Stimulated activated naive B cell treated with anti-CD40 and anti-IgM and Interleukin-4, amounts not matched to agents 10 μg/mL and 1 μg/mL and 100 μg/mL, for 72 hours (primary cell): ENCODE measurements around the gene PRDX2.
"Not testable (repeated sequence)": the region's sequence is repeated elsewhere in the genome, so short reads cannot be mapped to it uniquely, and the experiment has no call there.

Experiments
- ATAC-seq, 2 donors: fragments of 150-1000 bp; cut with Tn5 transposase; replicated peaks; 2 replicates each; pipeline ENCODE4 v1.10.0; 2021; ENCODE audit warnings: moderate library complexity in 1 of 2
- DNase-seq: peaks from one replicate; pipeline ENCODE4 v3.0.0; 2021
- H3K27ac Mint-ChIP-seq: one replicate; pipeline ENCODE4 v1.8.0; 2022; ENCODE audit warnings: mild to moderate bottlenecking, mixed read lengths
- H3K27me3 Mint-ChIP-seq, 2 donors: one replicate each; pipeline ENCODE4 v1.8.0; 2022; ENCODE audit warnings: mixed read lengths in 2 of 2
- H3K36me3 Mint-ChIP-seq, 2 donors: one replicate each; pipeline ENCODE4 v1.8.0; 2022; ENCODE audit warnings: mixed read lengths in 2 of 2, mild to moderate bottlenecking in 1 of 2
- H3K4me1 Mint-ChIP-seq, 2 donors: one replicate each; pipeline ENCODE4 v1.8.0; 2022; ENCODE audit warnings: mixed read lengths in 2 of 2, mild to moderate bottlenecking in 1 of 2
- H3K4me3 Mint-ChIP-seq, 2 donors: one replicate each; pipeline ENCODE4 v1.8.0; 2022; ENCODE audit warnings: mild to moderate bottlenecking in 2 of 2, mixed read lengths in 2 of 2, moderate library complexity in 1 of 2
- H3K9me3 Mint-ChIP-seq, 2 donors: one replicate each; pipeline ENCODE4 v1.8.0; 2022; ENCODE audit warnings: mixed read lengths in 2 of 2, mild to moderate bottlenecking in 1 of 2

Gene PRDX2

DNA sequence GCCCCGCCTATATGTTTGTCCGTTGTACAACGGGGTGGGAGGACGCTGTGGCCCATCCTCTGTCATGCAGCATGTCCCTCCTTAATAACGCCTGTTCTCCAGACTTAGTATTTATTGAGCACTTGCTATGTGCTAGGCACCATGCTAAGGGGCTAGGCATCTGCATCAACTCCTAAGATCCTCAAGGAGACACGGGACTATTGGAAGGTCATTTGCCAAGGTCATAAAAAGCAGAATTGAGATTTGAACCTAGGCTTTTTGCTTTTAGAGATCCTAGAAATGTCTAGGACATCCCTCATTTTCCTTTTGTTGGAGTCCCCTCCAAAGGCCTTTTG lies 34.9 kb upstream of the PRDX2 start:
- H3K9me3 Mint-ChIP-seq: peaks cover 0 to 2% of the 10 kb centered on the region in 2 donors
- ATAC-seq: no peak
- H3K27me3 Mint-ChIP-seq: peaks cover 77 to 95% of the 10 kb centered on the region in 2 donors
- H3K36me3 Mint-ChIP-seq: peaks cover 0 to 3% of the 10 kb centered on the region in 2 donors
- no peak overlapping the region for H3K4me3 Mint-ChIP-seq
- peaks cover 39 to 79% of the 10 kb centered on the region in 2 donors for H3K4me1 Mint-ChIP-seq
- no peak overlapping the region for H3K27ac Mint-ChIP-seq
- no peak for DNase-seq

GRCh38 chr19:12834976-12835757 lies 33.6 kb upstream of the PRDX2 start:
- Mint-ChIP-seq H3K4me1 (peaks cover 33 to 66% of the 10 kb centered on the region in 2 donors), H3K27ac (no peak overlapping the region), H3K36me3 (peaks cover 0 to 3% of the 10 kb centered on the region in 2 donors), H3K4me3 (no peak overlapping the region), H3K9me3 (peaks cover 0 to 2% of the 10 kb centered on the region in 2 donors), H3K27me3 (peaks cover 76 to 95% of the 10 kb centered on the region in 2 donors)
- DNase-seq: no peak
- ATAC-seq: no peak

DNA sequence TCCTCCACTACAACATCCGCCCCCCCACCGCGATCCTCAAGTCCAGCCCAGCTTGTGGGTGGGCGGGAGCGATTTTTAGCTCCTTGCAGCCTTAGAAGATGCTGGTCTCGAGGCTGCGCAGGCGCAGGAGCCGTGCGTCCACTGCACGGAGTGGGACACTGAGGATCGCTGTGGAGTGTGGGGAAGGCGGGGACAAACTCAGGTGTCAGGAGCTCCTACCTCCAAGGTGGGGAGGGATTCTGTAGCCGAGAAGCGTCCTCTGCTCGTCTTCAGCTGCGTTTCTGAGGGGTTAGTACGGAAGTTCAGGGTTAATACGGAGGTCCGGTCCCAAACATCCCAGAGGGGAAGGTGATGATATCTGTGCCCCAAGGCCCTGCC lies 33.0 kb upstream of the PRDX2 start, which contains the start of gene RTBDN:
RTBDN (minus strand) TSS at position 14 of the 378 bp plus-strand sequence. CDS start 4,600 bp downstream, outside the sequence.
- peaks cover 0 to 3% of the 10 kb centered on the region in 2 donors for H3K36me3 Mint-ChIP-seq
- H3K27ac Mint-ChIP-seq: peak within 1 kb of the TSS; percentile 87
- H3K27me3 Mint-ChIP-seq: peaks cover 78 to 95% of the 10 kb centered on the region in 2 donors
- peaks cover 0 to 2% of the 10 kb centered on the region in 2 donors for H3K9me3 Mint-ChIP-seq
- DNase-seq (no peak), ATAC-seq (no peak)
- H3K4me3 Mint-ChIP-seq: peak within 1 kb of the TSS; percentile 67 to 73
- H3K4me1 Mint-ChIP-seq: peaks cover 32 to 65% of the 10 kb centered on the region in 2 donors

DNA sequence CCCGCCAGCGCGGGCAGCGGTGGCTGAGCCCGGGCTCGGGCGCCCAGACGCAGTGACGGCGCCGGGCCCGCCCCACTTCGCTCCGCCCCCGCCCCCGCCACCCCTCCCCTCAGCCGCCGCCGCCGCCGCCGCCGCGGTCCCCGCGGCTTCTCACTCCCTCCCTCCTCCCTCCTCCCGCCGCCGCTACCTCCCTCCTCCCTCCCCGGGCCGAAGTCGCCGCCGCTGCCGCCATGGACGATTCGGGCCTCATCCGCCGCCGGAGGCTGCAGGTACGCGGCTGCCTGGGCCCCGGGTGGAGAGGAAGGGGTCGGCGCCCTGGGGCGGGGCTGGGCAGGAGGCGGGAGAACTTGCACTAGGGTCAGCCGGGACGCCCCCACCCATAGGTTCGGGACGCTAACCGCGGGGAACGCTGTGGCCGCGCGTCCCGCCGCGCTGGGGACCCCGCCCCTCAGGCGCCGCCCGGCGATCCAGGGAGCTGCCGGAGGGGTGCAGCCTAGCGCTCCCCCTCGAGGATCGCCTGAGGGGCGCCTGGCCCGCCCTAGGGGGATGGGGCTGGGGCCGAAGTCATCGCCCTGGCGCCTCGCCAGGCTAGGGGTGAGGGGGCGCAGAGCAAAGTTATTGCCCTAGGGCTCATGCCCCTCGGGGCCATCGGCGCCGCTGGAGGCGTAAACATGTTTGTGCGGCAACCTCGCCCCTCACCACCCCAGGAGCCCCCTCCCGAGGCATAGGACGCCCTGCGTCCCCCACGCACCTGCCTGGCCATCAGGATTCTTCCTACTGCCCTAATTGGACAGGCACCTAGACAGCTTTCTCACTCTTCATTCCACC lies 32.4 kb upstream of the PRDX2 start:
- ATAC-seq (no peak), DNase-seq (no peak)
- Mint-ChIP-seq H3K4me1 (peaks cover 26 to 59% of the 10 kb centered on the region in 2 donors), H3K4me3 (peak overlapping the region; percentile 62 to 73), H3K9me3 (peaks cover 0 to 2% of the 10 kb centered on the region in 2 donors), H3K27me3 (peaks cover 76 to 95% of the 10 kb centered on the region in 2 donors), H3K36me3 (peaks cover 0 to 3% of the 10 kb centered on the region in 2 donors), H3K27ac (peak overlapping the region; percentile 87)

GRCh38 chr19:12833418-12833737 lies 31.8 kb upstream of the PRDX2 start:
- H3K4me1 Mint-ChIP-seq: peaks cover 26 to 57% of the 10 kb centered on the region in 2 donors
- no peak for ATAC-seq
- peaks cover 0 to 2% of the 10 kb centered on the region in 2 donors for H3K9me3 Mint-ChIP-seq
- H3K27ac Mint-ChIP-seq: no peak overlapping the region
- no peak for DNase-seq
- peaks cover 0 to 3% of the 10 kb centered on the region in 2 donors for H3K36me3 Mint-ChIP-seq
- peak overlapping the region; percentile 48 to 67 for H3K4me3 Mint-ChIP-seq
- H3K27me3 Mint-ChIP-seq: peaks cover 75 to 95% of the 10 kb centered on the region in 2 donors

DNA sequence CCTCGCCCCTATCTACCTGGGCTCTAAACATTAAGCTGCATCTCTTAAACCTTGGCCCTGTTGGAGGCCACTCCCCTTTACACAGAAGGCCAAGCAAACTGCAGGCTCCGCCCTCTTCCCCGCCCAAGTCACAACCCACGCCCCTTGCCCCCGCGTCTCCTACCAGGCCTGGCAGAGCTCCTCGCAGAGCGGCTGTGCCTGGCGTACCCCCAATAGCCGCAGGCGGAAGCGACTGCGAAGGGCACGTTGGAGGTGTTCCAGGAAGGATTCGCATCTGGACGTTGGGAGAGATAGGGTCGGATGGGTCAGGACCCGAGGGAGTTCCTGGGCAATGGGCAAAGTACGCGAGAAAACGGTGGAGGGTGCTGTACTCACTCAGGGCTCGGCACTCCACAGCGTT lies 26.9 kb upstream of the PRDX2 start:
- peaks cover 0 to 4% of the 10 kb centered on the region in 2 donors for H3K36me3 Mint-ChIP-seq
- H3K4me1 Mint-ChIP-seq: peaks cover 22 to 40% of the 10 kb centered on the region in 2 donors
- peaks cover 75 to 88% of the 10 kb centered on the region in 2 donors for H3K27me3 Mint-ChIP-seq
- H3K27ac Mint-ChIP-seq: no peak overlapping the region
- H3K9me3 Mint-ChIP-seq: peaks cover 0 to 4% of the 10 kb centered on the region in 2 donors
- DNase-seq (no peak), ATAC-seq (peak; percentile 66 to 70)
- H3K4me3 Mint-ChIP-seq: no peak overlapping the region

- H3K4me3 Mint-ChIP-seq: peak overlapping the region; percentile 2 to 56
- no peak for DNase-seq
Measured at GRCh38 chr19:12825254-12826131, 23.9 kb upstream of the PRDX2 start.

DNA sequence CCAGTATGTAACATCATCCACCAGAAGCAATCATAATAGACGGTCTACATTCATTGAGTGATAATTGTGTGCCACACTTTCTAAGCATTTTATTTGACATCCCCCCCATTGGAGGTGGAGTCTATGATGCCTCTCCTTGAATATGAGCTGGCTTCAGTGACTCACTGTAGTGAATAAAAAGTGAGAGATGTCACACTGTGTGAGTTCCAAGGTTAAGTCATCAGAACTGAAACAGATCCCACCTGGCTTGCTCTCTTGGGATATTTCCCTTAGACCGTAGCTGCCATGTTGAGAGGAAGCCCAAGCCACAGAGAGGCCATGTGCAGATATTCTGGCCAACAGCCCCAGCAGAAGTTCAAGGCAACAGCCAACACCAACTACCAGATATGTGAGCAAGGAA lies 20.2 kb upstream of the PRDX2 start:
- Mint-ChIP-seq H3K4me1 (peaks cover 8 to 19% of the 10 kb centered on the region in 2 donors), H3K9me3 (peaks cover 0 to 4% of the 10 kb centered on the region in 2 donors), H3K27me3 (peaks cover 21 to 22% of the 10 kb centered on the region in 2 donors), H3K36me3 (peaks cover 5 to 11% of the 10 kb centered on the region in 2 donors), H3K4me3 (no peak overlapping the region), H3K27ac (no peak overlapping the region)
- ATAC-seq: no peak
- DNase-seq: no peak

More at GRCh38 chr19:12825254-12826131, 23.9 kb upstream of the PRDX2 start:
- H3K36me3 Mint-ChIP-seq: peaks cover 3 to 8% of the 10 kb centered on the region in 2 donors
- no peak overlapping the region for H3K27ac Mint-ChIP-seq
- peaks cover 10 to 20% of the 10 kb centered on the region in 2 donors for H3K4me1 Mint-ChIP-seq
- ATAC-seq: no peak
- peaks cover 51 to 58% of the 10 kb centered on the region in 2 donors for H3K27me3 Mint-ChIP-seq
- peaks cover 0 to 4% of the 10 kb centered on the region in 2 donors for H3K9me3 Mint-ChIP-seq

GRCh38 chr19:12817810-12818209 lies 16.2 kb upstream of the PRDX2 start:
- H3K4me1 Mint-ChIP-seq, H3K4me3 Mint-ChIP-seq, DNase-seq, H3K27ac Mint-ChIP-seq, ATAC-seq, H3K27me3 Mint-ChIP-seq, H3K9me3 Mint-ChIP-seq: not testable (repeated sequence)
- peaks cover 14 to 28% of the 10 kb centered on the region in 2 donors for H3K36me3 Mint-ChIP-seq

DNA sequence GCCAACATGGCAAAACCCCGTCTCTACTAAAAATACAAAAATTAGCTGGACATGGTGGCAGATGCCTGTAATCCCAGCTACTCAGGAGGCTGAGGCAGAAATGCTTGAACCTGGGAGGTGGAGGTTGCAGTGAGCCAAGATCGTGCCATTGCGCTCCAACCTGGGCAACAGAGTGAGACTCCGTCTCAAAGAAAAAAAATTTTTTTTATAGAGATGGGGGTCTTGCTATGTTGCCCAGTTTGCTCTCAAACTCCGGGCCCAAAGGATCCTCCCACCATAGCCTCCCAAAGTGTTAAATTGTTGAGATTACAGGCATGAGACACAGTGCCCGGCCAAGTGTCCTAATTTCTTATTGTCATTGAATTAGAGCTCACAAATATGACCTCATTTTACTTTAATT lies 15.6 kb upstream of the PRDX2 start:
- H3K4me1 Mint-ChIP-seq, H3K9me3 Mint-ChIP-seq, H3K27me3 Mint-ChIP-seq, H3K4me3 Mint-ChIP-seq, ATAC-seq, DNase-seq, H3K27ac Mint-ChIP-seq: not testable (repeated sequence)
- H3K36me3 Mint-ChIP-seq: peaks cover 18 to 32% of the 10 kb centered on the region in 2 donors

DNA sequence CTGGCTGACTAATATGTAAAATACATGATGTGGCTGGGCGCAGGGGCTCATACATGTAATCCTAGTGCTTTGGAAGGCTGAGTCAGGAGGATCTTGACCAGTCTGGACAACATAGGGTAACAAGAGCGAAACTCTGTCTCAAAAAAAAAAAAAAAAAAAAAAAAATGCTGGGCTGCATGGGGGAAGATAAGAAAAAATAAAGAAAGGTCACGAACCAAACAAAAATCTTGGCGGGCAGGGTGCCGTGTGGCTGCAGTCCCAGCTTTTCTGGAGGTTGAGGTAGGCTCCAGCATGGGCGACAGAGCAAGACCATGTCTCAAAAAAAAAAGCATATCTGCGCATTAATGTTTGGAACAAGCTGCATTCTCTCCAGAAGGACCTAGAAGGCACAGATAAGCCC lies 13.5 kb upstream of the PRDX2 start:
- ATAC-seq: no peak
- H3K36me3 Mint-ChIP-seq: peaks cover 16 to 28% of the 10 kb centered on the region in 2 donors

GRCh38 chr19:12806242-12807081 lies 4.9 kb upstream of the PRDX2 start, which contains the start of gene RNASEH2A:
RNASEH2A (plus strand) TSS chr19:12806584; CDS start chr19:12806674, 90 bp downstream.
- ATAC-seq: peak; percentile 92
- Mint-ChIP-seq H3K4me3 (peak within 1 kb of the TSS; percentile 93 to 97), H3K27me3 (peaks cover 0 to 7% of the 10 kb centered on the region in 2 donors), H3K27ac (peak within 1 kb of the TSS; percentile 96), H3K9me3 (no peaks in the 10 kb centered on the region), H3K4me1 (peaks cover 24 to 26% of the 10 kb centered on the region in 2 donors), H3K36me3 (peaks cover 13 to 22% of the 10 kb centered on the region in 2 donors)
- DNase-seq: peak; percentile 92

More for the DNA sequence above, 13.5 kb upstream of the PRDX2 start:
- Mint-ChIP-seq H3K4me1 (peaks cover 0 to 5% of the 10 kb centered on the region in 2 donors), H3K4me3 (no peak overlapping the region), H3K27me3 (no peaks in the 10 kb centered on the region), H3K9me3 (no peaks in the 10 kb centered on the region), H3K27ac (no peak overlapping the region)
- DNase-seq: no peak

- peaks cover 0 to 7% of the 10 kb centered on the region in 2 donors for H3K27me3 Mint-ChIP-seq
- peaks cover 6 to 14% of the 10 kb centered on the region in 2 donors for H3K36me3 Mint-ChIP-seq
- no peaks in the 10 kb centered on the region for H3K9me3 Mint-ChIP-seq
- peak overlapping the region; percentile 62 for H3K27ac Mint-ChIP-seq
- no peak for ATAC-seq
- H3K4me1 Mint-ChIP-seq: peaks cover 33 to 34% of the 10 kb centered on the region in 2 donors
- DNase-seq: no peak
- peak overlapping the region in 1 of 2 donors; percentile 22 for H3K4me3 Mint-ChIP-seq
Measured at GRCh38 chr19:12804051-12804450, 2.5 kb upstream of the PRDX2 start.
